Activated CD4-positive, alpha-beta T cell treated with anti-CD3 and anti-CD28 coated beads, Interleukin-2, amount 50 U/mL, for 48 hours (primary cell): ENCODE measurements around the gene GAS1.

Source experiments
- DNase-seq, 2 experiments: peaks; one replicate each; pipeline ENCODE4 v3.0.0-alpha.2; 2020

The GAS1 gene

GRCh38 chr9:86962692-86963091 is 15.4 kb upstream of the GAS1 start:
- DNase-seq = no peak

GRCh38 chr9:86960938-86961337 is 13.6 kb upstream of the GAS1 start:
- DNase-seq = no peak

DNA sequence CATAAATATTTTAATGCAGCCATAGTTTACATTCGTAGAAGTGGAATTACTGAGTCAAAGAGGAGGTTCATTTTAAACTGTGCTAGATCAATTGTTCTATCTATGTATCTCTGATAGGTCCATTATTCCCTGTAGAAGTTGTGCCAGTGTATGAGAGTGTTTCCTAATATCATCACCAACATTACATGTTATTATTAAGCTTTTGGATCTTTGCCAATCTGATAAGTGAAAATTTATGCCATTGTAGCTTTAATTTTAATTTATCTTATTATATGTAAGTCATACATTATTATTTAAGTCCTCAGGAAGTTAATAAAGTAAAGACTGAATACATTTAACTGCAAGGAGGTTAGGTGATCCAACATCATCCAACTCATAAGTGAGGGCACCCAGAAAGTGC is 10.9 kb upstream of the GAS1 start:
- DNase-seq = no peak

DNA sequence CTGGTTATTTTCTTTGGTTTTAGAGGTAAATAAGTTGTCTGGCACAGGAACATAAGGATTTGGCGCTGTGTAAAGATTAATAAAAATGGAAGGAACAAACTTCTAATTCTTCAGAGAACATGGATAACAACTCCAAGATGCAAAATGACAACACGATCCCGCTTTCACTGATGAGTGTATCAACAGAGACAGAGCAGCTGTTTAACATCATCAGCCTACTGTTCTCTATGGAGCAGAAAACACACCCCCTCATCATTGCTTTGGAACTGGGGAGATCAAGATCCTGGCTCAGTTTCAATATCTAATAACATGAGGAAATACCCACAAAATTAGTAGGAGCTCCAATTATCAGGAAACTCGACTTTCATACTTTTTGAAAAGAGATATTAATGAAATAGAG is 8.3 kb upstream of the GAS1 start:
- no peak for DNase-seq

DNA sequence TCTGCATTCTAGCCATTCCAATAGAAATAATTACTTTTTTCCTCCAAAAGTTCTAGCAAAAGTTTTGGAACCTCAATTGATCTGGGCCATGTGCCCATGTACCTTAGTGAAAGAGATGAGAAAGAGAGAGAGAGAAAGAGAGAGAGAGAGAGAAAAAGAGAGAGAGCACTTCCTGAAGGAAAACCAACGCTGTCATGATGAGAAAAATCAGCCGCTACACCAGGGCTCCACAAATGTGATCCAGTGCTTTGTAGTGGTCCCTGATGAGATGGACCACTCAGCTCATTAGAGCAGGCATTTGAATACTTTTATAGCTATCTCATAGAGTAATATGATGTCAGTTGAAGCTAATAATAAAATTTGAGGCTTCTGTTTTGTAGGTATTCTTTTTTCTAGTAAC is 7.7 kb upstream of the GAS1 start:
- DNase-seq = no peak

GRCh38 chr9:86953181-86953580 is 5.9 kb upstream of the GAS1 start:
- DNase-seq = no peak

DNA sequence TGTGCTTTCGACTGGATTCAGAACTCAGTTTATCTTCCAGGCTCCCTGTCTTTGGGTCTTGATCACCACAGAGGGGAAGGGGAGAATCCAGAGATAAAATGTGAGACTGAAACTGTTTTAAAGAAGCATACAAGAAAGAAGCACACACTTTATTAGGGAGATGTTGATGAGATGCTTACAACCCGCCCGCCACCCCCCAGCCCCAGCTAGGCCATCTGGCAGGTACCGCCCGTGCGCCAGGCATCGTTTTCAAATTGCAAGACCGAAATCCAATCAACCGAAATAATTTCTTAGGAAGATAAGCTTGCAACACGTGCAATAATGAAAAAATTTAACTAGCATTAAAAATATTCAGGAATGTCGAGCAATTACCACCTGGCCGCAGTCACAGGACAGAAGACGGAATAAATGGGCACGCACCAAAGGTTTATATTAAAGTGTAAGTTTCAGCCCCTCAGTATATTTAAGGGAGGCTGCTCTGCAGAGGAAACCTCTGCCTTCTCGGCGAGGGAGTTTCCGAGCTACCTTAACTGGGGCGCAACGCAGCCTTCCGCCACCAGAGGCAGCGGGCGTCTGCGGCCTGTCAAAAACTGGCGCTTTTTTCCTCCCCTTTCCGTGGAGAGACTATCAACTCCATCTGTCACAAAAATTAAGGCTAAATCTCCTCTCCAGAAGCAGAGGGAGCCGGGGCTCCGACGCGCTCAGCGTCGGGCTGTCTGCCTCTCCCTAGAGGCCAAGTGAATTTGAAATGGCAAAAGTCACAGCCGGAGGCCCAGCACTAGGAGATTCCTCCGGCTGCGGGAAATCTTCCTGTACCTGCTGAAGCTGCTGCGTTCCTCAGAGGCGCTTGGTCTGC is 996 bp upstream of the GAS1 start:
- DNase-seq = peak; percentile 73 to 78

DNA sequence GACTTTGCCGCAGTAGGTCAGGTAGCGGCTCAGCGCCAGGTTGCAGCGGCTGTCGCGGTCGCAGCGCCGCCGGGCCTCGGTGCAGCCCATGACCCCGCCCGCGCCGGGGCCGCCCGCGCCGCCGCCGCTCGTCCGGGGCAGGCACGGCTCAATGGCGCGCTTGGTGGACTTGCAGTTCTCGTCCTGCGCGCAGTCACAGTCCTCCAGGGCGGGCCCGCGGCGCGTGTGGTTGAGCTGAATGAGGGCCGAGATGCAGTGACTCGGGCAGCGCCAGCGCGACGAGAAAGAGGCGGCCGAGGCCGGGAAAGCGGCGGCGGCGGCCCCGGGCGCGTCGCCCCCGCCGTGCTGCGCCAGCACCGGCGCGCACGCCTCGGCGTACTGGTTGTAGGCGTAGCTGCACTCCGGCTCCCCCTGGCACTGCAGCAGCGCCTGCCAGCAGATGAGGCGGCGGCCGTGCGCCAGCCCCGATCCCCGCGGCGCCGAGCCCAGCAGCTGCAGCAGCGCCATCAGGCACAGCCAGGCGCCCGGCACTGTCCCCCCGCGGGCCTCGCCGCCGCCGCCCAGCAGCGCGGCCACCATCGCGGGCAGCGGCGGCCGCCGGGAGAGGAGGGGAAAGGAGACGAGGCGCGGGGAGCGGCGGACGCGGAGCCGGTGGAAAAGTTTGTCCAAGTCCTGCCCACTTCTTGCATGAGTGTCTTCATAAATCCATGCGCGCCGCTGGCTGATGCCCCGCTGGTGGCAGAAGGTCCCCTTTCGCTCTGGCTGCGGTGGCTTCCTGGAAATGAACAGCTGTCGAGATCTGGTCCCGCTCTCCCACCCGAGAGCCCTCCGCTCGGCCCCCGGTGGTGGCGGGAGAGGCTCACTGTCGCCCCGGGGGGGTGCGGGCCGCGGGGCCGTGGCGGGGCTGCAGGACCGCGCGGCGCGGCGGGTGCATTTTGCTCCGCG is 833 bp downstream of the GAS1 start:
- peak; percentile 60 to 64 for DNase-seq

DNA sequence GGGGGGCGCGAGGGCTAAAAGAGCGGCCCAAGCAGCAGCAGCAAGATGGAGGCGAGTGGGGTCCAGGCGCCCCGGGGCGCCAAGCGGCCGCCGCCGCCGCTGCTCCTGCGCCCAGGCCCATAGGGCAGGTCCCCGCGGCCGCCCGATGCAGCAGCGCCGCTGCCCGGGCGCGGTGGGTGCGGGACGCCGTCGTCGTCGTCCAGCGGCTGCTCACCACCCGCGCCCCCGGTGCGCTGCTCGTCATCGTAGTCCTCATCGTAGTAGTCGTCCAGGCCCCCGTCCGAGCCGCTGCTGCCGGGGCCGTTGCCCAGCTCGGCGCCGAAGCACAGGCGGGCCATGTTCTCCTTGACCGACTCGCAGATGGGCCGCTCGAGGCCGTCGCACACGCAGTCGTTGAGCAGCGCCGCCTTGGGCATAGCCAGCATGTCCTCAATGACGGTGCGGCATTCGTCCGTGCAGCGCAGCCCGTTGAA is 1.5 kb downstream of the GAS1 start:
- no peak for DNase-seq

- no peak for DNase-seq
Measured at GRCh38 chr9:86944796-86945727, 2.2 kb downstream of the GAS1 start.

DNA sequence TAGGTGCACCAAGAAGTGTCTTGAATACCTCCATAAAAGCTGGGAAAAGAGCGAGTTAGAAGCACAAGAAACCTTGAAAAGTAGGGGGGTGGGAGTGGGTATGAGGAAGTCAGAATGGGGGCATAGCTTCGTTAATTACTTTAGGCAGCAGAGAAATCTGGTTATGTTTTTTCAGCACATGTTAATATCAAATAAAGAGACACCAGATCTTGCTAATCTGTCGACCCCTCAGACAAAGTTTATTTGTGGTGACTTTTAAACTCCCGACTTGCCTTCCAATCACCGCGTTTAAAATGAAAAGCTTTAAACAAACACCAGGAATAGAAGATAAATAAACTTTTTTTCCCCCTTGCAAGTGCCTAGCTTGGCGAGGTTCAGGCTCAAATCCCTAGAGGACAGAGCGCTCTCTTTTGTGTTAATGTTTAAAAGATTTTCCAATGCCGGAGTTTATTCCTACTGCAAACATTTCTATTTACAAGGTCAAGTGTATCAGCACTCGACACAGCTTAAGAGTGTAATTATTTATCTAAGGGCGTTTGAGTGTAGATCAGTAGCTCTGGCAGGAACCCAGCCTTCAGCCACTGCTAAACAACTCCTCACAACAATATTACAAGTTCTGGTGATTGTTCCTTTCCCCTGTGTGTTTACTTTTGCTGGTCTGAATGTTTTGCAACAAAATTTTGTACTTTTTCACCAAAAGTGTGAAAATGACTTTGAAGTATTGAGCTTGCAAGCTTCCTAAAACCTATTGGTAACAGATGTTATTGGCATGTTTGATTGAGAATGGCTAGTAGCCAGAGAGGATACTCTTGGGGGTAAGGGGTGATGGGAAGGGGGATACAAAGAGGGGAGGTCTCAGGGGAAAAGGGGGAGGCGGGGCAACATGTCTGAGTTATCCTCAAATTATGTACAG is 3.8 kb downstream of the GAS1 start:
- DNase-seq = no peak

DNA sequence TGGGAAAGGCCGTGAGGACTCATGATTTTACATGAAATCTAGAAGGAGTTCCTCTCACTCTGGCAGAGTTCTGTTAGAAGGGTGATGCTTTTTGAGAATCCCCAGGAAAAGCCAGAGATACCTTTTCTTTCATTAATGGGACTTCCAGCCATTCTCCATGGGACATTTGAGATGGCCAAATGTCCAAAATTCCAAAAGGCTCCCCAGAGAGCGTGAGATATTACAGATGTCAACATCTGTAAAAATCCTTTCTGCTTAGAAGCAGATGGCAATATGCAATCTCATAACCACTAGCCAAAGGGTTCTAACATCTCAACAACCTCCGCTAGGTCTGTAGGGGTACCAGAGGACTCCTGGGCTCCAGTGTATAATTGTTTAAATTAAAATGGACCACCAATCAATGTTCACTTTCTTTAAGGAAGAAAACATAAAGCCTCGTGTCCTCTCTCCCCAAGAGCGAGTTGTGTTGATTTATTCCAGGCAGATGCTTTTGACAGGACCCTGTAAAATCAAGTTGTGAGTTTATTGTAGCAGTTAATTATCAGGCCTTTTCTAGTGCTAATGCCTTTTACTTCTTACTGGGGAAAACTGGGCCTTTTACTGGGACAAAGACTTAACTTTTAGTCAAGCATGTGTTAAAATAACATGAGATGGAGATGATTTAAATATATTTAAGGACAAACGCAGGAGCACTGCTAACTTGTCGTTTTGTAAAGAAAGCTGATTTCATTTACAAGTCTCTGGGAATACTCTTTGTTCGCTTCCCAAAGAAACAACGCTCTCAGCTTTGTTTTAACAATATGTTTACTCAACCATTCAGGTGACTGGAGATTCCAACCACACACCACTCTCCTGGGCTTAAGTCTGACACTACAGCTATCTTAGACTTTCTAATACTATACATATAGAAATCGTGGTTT is 4.8 kb downstream of the GAS1 start:
- DNase-seq = no peak

DNA sequence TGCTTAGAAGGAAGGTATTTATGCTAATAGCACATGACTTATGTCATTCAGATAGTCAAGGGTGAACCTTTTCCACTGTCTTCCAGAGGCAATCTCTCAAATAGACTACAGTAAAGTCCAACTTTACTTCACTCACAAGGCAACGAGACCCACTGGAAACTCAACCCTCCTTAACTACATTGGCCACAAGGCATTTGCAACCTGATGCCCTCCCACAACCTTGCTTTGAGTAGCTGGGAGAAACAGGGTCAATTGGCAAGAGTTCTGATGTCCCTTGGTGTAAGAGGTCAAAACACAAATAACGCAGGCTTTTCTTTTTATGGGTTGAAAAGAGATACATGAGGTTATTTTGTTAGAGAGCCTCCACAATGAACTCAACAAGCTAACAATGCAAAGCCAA is 6.1 kb downstream of the GAS1 start:
- DNase-seq = no peak

GRCh38 chr9:86940774-86941173 is 6.5 kb downstream of the GAS1 start:
- no peak for DNase-seq

DNA sequence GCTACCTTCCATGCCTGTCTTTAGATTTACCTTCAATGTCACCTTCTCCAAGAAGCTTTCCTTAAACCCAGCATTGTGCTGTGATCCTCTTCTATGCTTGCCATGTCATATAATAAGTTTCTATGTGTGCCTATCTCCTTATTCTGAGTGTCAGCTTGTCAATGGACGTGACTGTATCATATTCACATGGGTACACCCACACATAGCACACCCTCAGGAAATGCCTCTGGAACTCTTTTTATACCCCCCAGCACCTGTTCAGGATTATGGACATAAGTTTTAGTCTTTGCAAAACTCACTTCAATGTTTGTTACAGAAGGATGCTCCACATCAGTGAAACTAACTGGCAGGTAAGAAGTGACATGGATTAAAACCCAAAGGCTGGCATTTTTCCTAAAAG is 7.4 kb downstream of the GAS1 start:
- no peak for DNase-seq

- no peak for DNase-seq
Measured at GRCh38 chr9:86939321-86939720, 8.0 kb downstream of the GAS1 start.

- no peak for DNase-seq
Measured at GRCh38 chr9:86938780-86939179, 8.5 kb downstream of the GAS1 start.

DNA sequence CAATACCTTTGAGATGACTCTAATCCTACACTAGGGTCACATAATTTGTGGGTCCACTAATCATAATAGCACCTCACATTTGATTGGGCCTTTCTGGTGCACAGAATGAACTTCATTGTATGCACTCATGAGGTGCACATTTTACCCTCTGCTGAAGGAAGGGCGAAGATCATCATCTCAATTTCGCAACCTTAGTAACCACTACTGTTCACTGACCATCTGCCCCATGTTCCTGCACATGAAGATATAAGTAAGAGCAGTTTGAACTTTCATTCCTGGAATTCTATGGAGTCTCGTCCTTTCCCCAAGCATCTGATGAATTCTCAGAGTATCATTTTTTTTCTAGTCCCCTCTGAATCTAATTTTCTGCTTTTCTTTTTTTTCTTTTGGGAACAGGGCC is 21.2 kb downstream of the GAS1 start:
- DNase-seq = no peak

- DNase-seq = no peak
Measured at GRCh38 chr9:86925686-86926085, 21.6 kb downstream of the GAS1 start.

GRCh38 chr9:86924206-86924605 is 23.1 kb downstream of the GAS1 start:
- no peak for DNase-seq
